Measurements from ENCODE around the gene IGFBPL1. TPM values are rescaled to one million over a fixed set of nuclear protein-coding genes. Genes with fewer than 3 reads are reported as not detected.

IGFBPL1 gene
- total RNA-seq, 1 donor from 2014 or later: not detected

- no peak overlapping the region for H3K27ac Mint-ChIP-seq
- POLR2A ChIA-PET: no interaction called here
- DNase-seq (no peak), ATAC-seq (ENCODE audit: low read depth) (no peak)
- no peak overlapping the region for H3K4me3 Mint-ChIP-seq
- no peak for TF ChIP-seq CTCF (IDR thresholded peaks at IDR 0.05)
- intact Hi-C loops (cut with micrococcal nuclease): no loop called here
- H3K27me3 Mint-ChIP-seq: peaks cover 21% of the 10 kb centered on the region
- H3K36me3 Mint-ChIP-seq (ENCODE audit: low read depth): no peaks in the 10 kb centered on the region
- no peaks in the 10 kb centered on the region for H3K9me3 Mint-ChIP-seq
- no peaks in the 10 kb centered on the region for H3K4me1 Mint-ChIP-seq
- CTCF ChIA-PET: interaction anchor here (0.8 to 1.2 kb wide), 2 partner anchors 12 to 16 kb away, joined by 3 read pairs; no protein-coding TSS in a partner anchor
Measured at GRCh38 chr9:38416461-38416860, 7.8 kb downstream of the IGFBPL1 start.

- ATAC-seq (ENCODE audit: low read depth): no peak
- ChIA-PET CTCF (no interaction called here), POLR2A (no interaction called here)
- H3K36me3 Mint-ChIP-seq (ENCODE audit: low read depth): no peaks in the 10 kb centered on the region
- H3K27ac Mint-ChIP-seq: no peak overlapping the region
- intact Hi-C loops (cut with micrococcal nuclease): no loop called here
- no peaks in the 10 kb centered on the region for H3K9me3 Mint-ChIP-seq
- H3K27me3 Mint-ChIP-seq: peaks cover 19% of the 10 kb centered on the region
- no peaks in the 10 kb centered on the region for H3K4me1 Mint-ChIP-seq
- DNase-seq: no peak
- no peak for TF ChIP-seq CTCF (IDR thresholded peaks at IDR 0.05)
- no peak overlapping the region for H3K4me3 Mint-ChIP-seq
Measured at GRCh38 chr9:38415856-38416255, 8.4 kb downstream of the IGFBPL1 start.

- no peak for ATAC-seq (ENCODE audit: low read depth)
- POLR2A ChIA-PET: no interaction called here
- intact Hi-C loops (cut with micrococcal nuclease): no loop called here
- CTCF ChIA-PET: no interaction called here
- no peak for DNase-seq
- Mint-ChIP-seq H3K4me1 (no peaks in the 10 kb centered on the region), H3K27me3 (peaks cover 15% of the 10 kb centered on the region), H3K9me3 (no peaks in the 10 kb centered on the region), H3K27ac (no peak overlapping the region), H3K36me3 (ENCODE audit: low read depth) (no peaks in the 10 kb centered on the region), H3K4me3 (no peak overlapping the region)
- no peak for TF ChIP-seq CTCF (IDR thresholded peaks at IDR 0.05)
Measured at GRCh38 chr9:38414040-38414723, 10.1 kb downstream of the IGFBPL1 start.

GRCh38 chr9:38413283-38413682 lies 11.0 kb downstream of the IGFBPL1 start:
- intact Hi-C loops (cut with micrococcal nuclease): no loop called here
- H3K4me3 Mint-ChIP-seq: no peak overlapping the region
- no peak for TF ChIP-seq CTCF (IDR thresholded peaks at IDR 0.05)
- CTCF ChIA-PET: no interaction called here
- no peaks in the 10 kb centered on the region for H3K36me3 Mint-ChIP-seq (ENCODE audit: low read depth)
- no peaks in the 10 kb centered on the region for H3K9me3 Mint-ChIP-seq
- peaks cover 18% of the 10 kb centered on the region for H3K27me3 Mint-ChIP-seq
- DNase-seq (no peak), ATAC-seq (ENCODE audit: low read depth) (no peak)
- POLR2A ChIA-PET: no interaction called here
- no peak overlapping the region for H3K27ac Mint-ChIP-seq
- H3K4me1 Mint-ChIP-seq: no peaks in the 10 kb centered on the region

GRCh38 chr9:38412751-38413150 lies 11.5 kb downstream of the IGFBPL1 start:
- H3K9me3 Mint-ChIP-seq: no peaks in the 10 kb centered on the region
- ChIA-PET CTCF (no interaction called here), POLR2A (no interaction called here)
- DNase-seq (no peak), ATAC-seq (ENCODE audit: low read depth) (no peak)
- no peaks in the 10 kb centered on the region for H3K36me3 Mint-ChIP-seq (ENCODE audit: low read depth)
- no peak overlapping the region for H3K4me3 Mint-ChIP-seq
- no peak overlapping the region for H3K27ac Mint-ChIP-seq
- no peaks in the 10 kb centered on the region for H3K4me1 Mint-ChIP-seq
- H3K27me3 Mint-ChIP-seq: peaks cover 18% of the 10 kb centered on the region
- no peak for TF ChIP-seq CTCF (IDR thresholded peaks at IDR 0.05)
- intact Hi-C loops (cut with micrococcal nuclease): no loop called here

All from activated B cell treated with CpG ODN at 0.5 μM for 24 hours (primary cell).